Measurements from ENCODE around the gene ASB13.
"Not testable (repeated sequence)": the region's sequence is repeated elsewhere in the genome, so short reads cannot be mapped to it uniquely, and the experiment has no call there.

ASB13 gene

GRCh38 chr10:5604236-5604925 is 62.0 kb downstream of the ASB13 start:
- DNase-seq: no peak

- DNase-seq: no peak
Observed at GRCh38 chr10:5603848-5604170, 62.6 kb downstream of the ASB13 start.

GRCh38 chr10:5603091-5603847 is 63.1 kb downstream of the ASB13 start:
- no peak for DNase-seq

- no peak for DNase-seq
Observed at GRCh38 chr10:5601826-5602495, 64.4 kb downstream of the ASB13 start.

GRCh38 chr10:5600908-5601307 is 65.5 kb downstream of the ASB13 start:
- DNase-seq: no peak

GRCh38 chr10:5599613-5600520 is 66.5 kb downstream of the ASB13 start:
- no peak for DNase-seq

- DNase-seq: no peak
Observed at GRCh38 chr10:5598085-5598690, 68.2 kb downstream of the ASB13 start.

- no peak for DNase-seq
Observed at GRCh38 chr10:5596611-5597341, 69.6 kb downstream of the ASB13 start.

GRCh38 chr10:5595994-5596471 is 70.4 kb downstream of the ASB13 start:
- DNase-seq: no peak

GRCh38 chr10:5595591-5595990 is 70.8 kb downstream of the ASB13 start:
- DNase-seq: no peak

GRCh38 chr10:5595095-5595494 is 71.3 kb downstream of the ASB13 start:
- DNase-seq: no peak

- no peak for DNase-seq
Observed at GRCh38 chr10:5594271-5595049, 71.9 kb downstream of the ASB13 start.

GRCh38 chr10:5593347-5593746 is 73.0 kb downstream of the ASB13 start:
- DNase-seq: not testable (repeated sequence)

GRCh38 chr10:5592070-5592469 is 74.3 kb downstream of the ASB13 start:
- no peak for DNase-seq

- no peak for DNase-seq
Observed at GRCh38 chr10:5591336-5591824, 75.0 kb downstream of the ASB13 start.

- no peak for DNase-seq
Observed at GRCh38 chr10:5590816-5591215, 75.6 kb downstream of the ASB13 start.

GRCh38 chr10:5589661-5590511 is 76.5 kb downstream of the ASB13 start:
- DNase-seq: peak; percentile 16

- no peak for DNase-seq
Observed at GRCh38 chr10:5589011-5589660, 77.3 kb downstream of the ASB13 start.

Data from central memory CD4-positive, alpha-beta T cell (primary cell).